H1 (cell line): ENCODE measurements around the gene PCCA.

Experiments used
- BCL11A ChIP-seq, 2 experiments: IDR thresholded peaks; one replicate each; pipeline ENCODE4 v1.6.1; 2011; ENCODE audit warnings: low read depth in 2 of 2, low read length in 2 of 2, mild to moderate bottlenecking in 2 of 2
- CBX5 ChIP-seq: fragments of 300-800, 300-1000 bp; sonication (generic); IDR thresholded peaks from 2 replicates; pipeline ENCODE4 v1.7.1; 2016; ENCODE audit warnings: antibody characterized with exemption, low read length, low read depth
- EZH2 ChIP-seq: fragments of 200-600 bp; sonication (generic); IDR thresholded peaks from 2 replicates; pipeline ENCODE4 v1.7.1; 2012; ENCODE audit warnings: low read depth, mild to moderate bottlenecking, moderate library complexity, low read length, inconsistent platforms; ENCODE audit not compliant: severe bottlenecking
- HDAC2 ChIP-seq, 2 experiments: fragments of 300-600 bp in 1 of 2; sonication (generic) in 1 of 2; IDR thresholded peaks; 2 replicates each; pipeline ENCODE4 v1.6.1; 2011 to 2012; ENCODE audit warnings: low read depth in 2 of 2, low read length in 2 of 2, mild to moderate bottlenecking in 2 of 2, moderate library complexity in 2 of 2, borderline replicate concordance in 1 of 2, inconsistent platforms in 1 of 2
- MAFK ChIP-seq: IDR thresholded peaks from 2 replicates; pipeline ENCODE4 v1.6.1; 2012; ENCODE audit warnings: low read depth, mild to moderate bottlenecking, improper control_type of control experiment, low read length
- POLR2A ChIP-seq, 2 experiments: IDR thresholded peaks; 1 replicate in 1 of 2; 2 replicates in 1 of 2; pipeline ENCODE4 v1.6.1; 2011; ENCODE audit warnings: low read depth in 2 of 2, low read length in 2 of 2, mild to moderate bottlenecking in 2 of 2; ENCODE audit errors: control extremely low read depth in 1 of 2
- POLR2AphosphoS5 ChIP-seq: IDR thresholded peaks from 2 replicates; pipeline ENCODE4 v1.6.1; 2011; ENCODE audit warnings: low read depth, low read length
- RAD21 ChIP-seq, 2 experiments: IDR thresholded peaks in 1 of 2; conservative IDR thresholded peaks in 1 of 2; 2 replicates each; pipeline ENCODE4 v1.6.1; 2011; ENCODE audit warnings: low read depth in 2 of 2, low read length in 2 of 2, improper control_type of control experiment in 1 of 2, inconsistent platforms in 1 of 2, mild to moderate bottlenecking in 1 of 2, moderate library complexity in 1 of 2
- TF ChIP-seq, protein P1 (sequence below), 3 experiments: IDR thresholded peaks; 1 replicate in 2 of 3; 2 replicates in 1 of 3; pipeline versions ENCODE4 v1.5.1 to v1.6.1; 2011; ENCODE audit warnings: low read length in 3 of 3, mild to moderate bottlenecking in 3 of 3, inconsistent platforms in 2 of 3, low read depth in 1 of 3, moderate library complexity in 1 of 3; ENCODE audit not compliant: insufficient read depth in 1 of 3; ENCODE audit errors: control extremely low read depth in 1 of 3
- TF ChIP-seq, protein P2 (sequence below): IDR thresholded peaks from 2 replicates; pipeline ENCODE4 v1.6.1; 2011; ENCODE audit warnings: low read length, improper control_type of control experiment
- TF ChIP-seq, protein P3 (sequence below): IDR thresholded peaks from 2 replicates; pipeline ENCODE4 v1.6.1; 2012; ENCODE audit warnings: inconsistent platforms

DNA sequence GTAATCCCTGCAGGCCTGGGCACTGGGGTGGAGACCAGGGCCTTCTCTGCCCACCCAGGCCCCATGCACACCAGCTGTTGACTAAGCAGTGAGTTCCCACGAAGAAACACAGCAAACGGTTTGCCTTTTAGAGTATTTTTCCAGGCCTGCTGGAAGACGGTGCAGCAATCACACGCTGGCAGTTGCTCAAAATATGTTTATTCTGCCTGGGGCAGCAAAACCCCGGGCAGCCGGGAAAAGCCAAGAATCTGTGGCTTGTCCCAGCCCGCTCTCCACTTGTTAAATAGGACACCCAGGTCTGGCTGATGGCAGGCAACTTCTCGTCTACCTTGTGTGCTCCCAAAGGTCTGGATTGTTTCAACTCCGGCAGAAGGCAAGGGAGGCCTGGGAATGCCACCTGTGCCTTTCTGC is 458.9 kb downstream of the PCCA start:
- TF ChIP-seq POLR2A (IDR thresholded peaks at IDR 0.05; ENCODE audit: control extremely low read depth in 1 of 2, low read depth in 2 of 2, low read length in 2 of 2) (no peak), CBX5 (no peak), MAFK (no peak), BCL11A (IDR thresholded peaks at IDR 0.05; ENCODE audit: low read depth in 2 of 2, low read length in 2 of 2) (no peak), HDAC2 (IDR thresholded peaks at IDR 0.05; ENCODE audit: borderline replicate concordance in 1 of 2, low read depth in 2 of 2, low read length in 2 of 2) (no peak), RAD21 (IDR thresholded peaks at IDR 0.05 in 1 of 2, conservative IDR thresholded peaks at IDR 0.05 in 1 of 2; ENCODE audit: low read depth in 2 of 2, low read length in 2 of 2) (no peak), EZH2 (no peak), POLR2AphosphoS5 (no peak)
- TF ChIP-seq, protein P1, sequence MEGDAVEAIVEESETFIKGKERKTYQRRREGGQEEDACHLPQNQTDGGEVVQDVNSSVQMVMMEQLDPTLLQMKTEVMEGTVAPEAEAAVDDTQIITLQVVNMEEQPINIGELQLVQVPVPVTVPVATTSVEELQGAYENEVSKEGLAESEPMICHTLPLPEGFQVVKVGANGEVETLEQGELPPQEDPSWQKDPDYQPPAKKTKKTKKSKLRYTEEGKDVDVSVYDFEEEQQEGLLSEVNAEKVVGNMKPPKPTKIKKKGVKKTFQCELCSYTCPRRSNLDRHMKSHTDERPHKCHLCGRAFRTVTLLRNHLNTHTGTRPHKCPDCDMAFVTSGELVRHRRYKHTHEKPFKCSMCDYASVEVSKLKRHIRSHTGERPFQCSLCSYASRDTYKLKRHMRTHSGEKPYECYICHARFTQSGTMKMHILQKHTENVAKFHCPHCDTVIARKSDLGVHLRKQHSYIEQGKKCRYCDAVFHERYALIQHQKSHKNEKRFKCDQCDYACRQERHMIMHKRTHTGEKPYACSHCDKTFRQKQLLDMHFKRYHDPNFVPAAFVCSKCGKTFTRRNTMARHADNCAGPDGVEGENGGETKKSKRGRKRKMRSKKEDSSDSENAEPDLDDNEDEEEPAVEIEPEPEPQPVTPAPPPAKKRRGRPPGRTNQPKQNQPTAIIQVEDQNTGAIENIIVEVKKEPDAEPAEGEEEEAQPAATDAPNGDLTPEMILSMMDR (IDR thresholded peaks at IDR 0.05; ENCODE audit: control extremely low read depth in 1 of 3, insufficient read depth in 1 of 3, low read depth in 1 of 3, low read length in 3 of 3), result no peak
- TF ChIP-seq, protein P2, sequence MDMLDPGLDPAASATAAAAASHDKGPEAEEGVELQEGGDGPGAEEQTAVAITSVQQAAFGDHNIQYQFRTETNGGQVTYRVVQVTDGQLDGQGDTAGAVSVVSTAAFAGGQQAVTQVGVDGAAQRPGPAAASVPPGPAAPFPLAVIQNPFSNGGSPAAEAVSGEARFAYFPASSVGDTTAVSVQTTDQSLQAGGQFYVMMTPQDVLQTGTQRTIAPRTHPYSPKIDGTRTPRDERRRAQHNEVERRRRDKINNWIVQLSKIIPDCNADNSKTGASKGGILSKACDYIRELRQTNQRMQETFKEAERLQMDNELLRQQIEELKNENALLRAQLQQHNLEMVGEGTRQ, result no peak
- TF ChIP-seq, protein P3, sequence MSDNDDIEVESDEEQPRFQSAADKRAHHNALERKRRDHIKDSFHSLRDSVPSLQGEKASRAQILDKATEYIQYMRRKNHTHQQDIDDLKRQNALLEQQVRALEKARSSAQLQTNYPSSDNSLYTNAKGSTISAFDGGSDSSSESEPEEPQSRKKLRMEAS, result no peak
